NCI-H1105 (cell line): ENCODE results near the gene MLN.
A peak's percentile ranks its signal among the peaks of the same experiment; 100 is the strongest.

Experiments used
- DNase-seq: peaks from one replicate; lab custom pipeline; 2025; lab: John Stamatoyannopoulos, UW

Gene MLN

DNA sequence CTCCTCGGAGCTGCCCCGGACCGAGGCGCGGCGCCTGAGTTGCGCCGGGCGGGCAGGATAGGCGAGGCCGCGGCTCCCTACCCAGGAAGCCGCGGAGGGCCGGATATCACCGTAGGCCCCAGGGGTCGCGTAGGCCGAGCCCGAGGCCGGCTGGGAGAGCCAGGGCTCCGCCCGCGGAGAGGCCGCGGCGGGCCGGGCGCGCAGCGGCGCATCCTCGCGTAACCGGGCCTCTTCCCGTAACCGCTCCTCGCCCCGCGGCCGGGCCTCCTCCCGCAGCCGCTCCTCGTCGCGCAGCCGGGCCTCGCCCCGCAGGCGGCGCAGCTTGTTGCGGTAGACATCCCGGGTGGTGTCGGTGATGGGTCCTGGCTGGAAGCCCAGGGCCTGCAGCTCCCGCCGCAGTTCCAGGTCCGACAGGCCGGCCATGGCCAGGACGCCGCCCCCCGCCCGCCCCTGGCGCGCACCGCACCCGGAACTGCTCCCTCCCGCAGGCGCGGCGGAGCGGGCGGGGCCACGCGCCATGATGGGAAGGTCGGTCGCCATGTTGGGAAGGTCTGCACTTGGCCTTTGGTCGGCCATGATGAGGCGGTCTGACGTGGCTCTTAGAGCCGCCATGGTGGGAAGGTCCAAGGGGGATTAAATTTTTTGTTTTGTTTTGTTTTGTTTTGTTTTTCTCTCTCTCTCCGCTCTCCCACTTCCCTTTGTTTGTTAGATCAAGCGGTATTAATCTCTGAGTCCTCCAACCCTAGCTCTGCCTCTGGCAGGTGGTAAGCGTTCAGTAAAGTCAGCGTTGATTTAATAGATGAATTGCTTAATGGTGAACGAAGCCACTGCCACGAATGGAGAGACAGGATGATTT is 14.9 kb downstream of the MLN start, which contains the start of gene LEMD2:
Gene LEMD2 (minus strand): TSS at position 437 of the 856 bp plus-strand sequence. CDS start 14 bp downstream, at position 423.
- DNase-seq: peak; percentile 93

DNA sequence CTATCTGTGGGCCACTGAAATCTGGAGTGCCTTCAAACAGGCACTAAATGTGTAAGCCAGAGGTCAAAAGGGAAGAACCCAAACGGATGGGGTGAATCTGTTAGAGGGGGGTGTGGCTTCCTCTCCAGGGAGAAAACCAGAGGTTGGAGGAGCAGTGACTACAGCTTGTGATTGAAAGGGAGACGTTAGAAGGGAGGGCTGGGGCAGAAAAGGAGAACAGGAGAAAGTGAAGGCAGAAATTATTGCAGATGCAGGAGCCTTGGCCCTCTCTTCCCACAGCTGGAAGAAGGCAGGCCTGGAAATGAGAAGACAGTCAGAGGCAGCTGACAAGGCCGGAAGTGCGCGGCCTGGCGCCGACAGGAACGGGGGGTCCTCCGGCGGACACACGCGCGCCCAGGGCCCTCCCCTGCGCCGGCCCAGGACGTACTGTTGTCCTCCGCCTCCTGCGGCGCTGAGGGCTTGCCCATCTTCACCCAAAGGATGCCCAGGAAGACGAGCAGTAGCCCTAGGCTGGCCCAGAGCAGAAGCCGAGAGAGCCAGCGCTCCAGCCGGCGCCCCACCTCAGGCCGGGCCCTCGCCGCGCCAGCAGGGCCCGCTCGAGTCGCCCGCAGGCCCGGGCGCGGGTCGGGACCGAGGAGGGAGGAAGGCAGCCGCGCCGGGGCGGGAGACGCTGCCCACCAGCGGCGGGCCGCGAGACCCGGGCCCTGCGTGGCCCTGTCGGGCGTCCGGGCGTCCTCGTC is 15.7 kb downstream of the MLN start:
- DNase-seq: peak; percentile 45

DNA sequence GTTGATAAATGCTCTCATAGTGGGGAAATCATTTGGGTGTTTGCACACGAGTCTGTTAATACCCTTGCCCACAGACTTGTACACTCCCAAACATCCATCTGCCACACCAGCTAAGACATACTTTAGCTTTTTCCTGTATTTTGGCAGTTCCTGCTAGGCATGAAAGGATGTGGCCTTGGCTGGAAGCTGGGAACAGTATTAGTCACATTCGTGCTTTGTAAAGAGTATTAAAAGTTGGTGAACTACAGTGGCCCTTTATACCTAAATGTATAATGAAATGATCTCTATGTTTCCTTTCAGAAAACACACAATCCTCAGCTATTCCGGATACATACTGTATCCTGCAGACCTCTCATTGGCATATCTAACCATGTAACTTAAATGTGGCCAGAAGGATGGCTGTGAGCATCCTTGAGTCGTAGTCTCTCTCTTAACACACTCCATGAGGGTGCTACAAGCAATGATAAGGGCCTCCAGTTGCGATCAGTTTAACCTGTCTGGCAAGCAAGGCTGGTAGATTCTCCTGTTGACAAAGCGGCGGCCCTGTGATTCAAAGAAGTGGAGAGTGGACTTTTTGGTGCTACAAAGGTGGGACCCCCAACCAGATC is 16.4 kb downstream of the MLN start:
- DNase-seq: no peak

DNA sequence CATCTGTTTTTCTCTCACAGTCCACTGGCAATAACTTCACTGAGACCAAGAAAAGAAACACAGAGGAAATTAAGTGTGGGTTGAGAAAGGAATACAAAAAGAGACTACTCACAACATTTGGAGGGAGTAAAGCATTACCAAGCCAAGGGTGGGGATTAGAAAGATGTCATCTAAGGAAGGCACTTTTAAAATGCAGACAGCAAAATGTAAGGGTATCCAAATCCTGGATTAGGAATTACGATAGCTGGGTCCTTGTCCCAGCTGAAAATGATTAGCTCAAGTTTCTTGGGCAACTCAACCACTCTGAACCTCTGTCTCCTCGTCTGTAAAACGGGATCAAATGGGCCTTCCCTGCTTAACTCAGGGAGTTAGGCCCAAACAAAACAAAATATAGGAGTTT is 17.1 kb downstream of the MLN start:
- DNase-seq: no peak

DNA sequence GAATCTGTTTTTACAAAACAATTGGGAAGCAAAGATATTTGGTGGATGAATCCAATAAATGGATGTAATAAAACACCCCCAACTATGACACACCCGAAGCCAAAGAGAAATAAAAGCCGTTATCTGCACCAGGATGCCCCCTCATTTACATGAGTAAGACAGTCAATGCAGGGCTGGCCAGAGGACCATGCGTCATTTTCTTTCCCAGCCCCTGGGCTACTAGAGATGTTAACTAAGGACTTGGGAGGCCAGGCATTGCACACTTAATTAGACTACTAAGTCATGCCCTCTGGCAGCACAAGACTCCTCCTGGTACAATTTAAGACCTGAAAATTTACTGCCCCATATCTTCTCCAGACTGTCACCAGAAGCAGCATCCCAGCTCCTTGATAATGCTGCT is 18.0 kb downstream of the MLN start:
- DNase-seq: no peak

DNA sequence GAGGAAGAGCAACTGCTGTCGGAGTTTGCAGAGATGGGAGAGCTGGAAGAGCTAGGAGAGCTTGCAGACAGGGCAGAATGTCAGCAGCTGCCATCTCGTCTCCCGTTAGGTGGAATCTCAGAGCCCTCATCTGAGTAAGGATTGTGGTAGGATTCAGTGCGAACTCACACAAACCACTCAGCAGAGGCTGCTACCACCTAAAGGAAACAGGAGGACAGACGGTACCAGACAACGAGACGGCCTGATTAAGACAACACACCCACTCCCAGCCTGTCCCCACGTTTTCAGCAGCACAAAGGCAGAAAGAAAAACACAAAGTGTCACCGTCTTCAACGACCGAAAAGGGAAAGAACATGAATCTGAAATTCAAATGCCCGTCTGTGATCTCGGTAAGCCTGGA is 19.0 kb downstream of the MLN start:
- no peak for DNase-seq

DNA sequence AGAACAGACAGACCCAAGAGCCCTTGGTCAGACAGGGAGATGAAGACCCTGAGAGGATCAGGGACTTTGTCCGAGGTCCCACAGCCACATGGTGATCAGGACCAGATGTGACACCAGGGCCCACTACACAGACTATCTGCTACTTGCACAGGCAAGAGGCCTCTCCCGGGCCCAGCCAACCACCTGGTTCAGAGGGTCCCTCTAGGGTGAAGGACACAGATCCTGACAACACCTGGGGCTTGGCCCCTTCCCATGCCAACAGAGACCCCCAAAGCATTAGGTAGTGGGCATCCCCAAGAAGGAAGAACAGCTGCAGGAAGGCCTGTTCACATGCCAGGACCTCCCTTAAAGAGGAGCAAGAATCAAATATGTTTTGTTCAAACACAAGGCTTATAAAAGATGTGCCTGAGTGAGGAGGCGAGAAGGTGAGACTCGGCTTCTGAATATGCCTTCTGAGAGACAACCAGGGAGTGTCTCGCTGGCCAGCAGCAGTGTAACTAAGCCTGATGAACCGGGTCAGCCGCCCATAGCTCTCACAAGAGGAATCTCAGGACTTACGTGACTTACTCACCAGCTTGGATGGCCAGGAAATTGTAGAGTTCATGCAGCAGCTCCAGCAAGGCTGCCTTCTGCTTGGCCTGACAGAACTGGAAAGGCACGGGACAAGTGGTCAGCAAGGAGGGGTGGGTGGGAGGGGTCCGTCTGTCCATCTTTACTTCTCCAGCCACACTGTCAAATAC is 19.9 kb downstream of the MLN start:
- DNase-seq: no peak

DNA sequence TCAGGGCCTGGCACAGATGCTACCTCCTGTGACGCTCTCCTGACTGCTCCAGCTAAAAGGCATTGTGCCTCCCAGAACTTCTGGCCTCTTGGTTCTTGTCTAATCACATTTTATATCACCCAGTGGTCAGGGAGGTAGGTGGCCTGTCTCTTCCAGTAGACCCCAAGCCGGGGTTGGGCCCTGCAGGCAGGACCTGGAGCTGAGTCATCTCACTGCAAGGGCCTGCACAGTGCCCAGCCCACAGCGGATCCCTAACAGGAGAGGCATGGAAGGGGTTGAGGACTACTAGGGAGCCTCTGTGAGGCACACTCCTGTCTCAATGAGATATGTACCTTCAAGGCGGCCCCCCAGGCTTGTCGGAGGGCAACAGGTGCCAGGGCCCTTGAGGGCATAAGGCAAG is 21.2 kb downstream of the MLN start:
- no peak for DNase-seq

DNA sequence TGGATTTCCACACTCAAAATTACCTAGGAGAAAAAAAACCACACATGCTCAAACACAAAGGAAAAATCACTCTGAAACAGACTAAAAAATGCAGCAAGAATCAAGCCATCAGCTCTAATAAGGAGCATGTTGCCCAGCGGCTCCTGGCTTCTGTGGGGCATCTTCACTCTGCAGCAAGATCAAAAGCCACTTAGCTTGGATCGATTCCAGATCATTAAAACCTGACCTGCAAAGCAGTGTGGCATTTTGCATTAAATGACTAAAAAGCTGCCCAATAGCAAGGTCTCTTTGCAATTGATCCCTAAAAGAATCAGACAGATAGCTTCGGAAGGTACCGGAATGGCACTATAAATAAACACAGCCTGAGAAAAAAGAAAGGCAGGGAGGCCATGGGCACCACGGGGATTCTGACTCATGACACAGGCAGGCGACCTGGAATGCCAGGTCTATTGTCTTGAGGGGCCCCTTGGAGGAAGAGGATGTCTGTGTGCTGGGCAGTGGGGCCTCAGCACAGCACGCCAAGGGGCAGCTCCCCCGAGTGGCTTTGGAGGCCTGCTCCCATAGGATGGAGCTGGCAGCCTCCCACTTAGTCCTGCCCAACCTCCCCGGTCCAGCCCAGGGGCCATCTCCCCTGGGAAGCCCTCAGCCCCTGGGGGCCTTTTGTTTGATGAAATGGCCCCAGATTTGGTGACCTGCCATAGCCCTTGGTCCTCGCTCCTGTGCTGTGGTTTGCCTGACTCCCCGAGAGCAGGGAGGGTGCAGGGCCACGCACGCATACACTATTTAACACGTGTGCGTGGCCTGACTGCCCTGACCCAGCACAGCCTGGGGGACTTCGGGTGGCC is 22.4 kb downstream of the MLN start:
- no peak for DNase-seq

DNA sequence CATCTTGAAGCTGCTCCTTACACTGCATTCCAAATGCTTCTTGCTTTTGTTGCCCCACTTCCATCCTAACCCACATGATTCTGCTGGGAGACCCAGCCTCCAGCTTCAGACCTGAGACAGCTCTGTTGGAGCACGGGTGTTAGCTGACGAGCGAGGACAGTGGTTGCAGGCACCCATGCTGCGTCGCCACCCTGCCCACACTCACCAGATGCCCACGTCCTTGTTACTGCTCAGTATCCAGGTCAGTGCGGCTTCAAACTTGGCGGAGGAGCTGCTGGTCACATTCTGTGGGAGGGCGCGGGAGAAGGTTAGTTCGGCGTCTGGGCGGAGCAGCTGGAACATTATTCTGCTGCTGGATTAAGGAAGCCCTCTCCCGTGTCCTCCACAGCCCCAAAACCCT is 23.9 kb downstream of the MLN start:
- no peak for DNase-seq

DNA sequence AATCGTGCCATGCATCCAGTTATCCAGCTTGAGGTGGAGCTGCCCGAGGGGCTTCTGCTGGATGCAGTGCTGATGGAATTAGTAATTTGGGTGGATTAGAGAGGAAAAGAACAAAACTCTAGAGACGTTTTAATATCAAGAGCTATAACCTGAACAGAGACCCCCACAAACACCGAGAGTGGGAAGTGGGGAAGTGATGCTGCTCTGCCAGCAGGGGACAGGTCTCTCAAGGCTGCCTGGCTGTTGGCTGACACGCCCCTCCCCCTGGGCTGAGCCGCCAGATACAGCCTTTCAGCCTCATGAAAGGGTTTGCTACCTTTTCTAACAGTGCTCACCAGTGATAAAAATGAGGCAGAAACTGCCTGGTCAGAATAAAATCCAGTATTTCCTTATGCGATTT is 24.5 kb downstream of the MLN start:
- no peak for DNase-seq

DNA sequence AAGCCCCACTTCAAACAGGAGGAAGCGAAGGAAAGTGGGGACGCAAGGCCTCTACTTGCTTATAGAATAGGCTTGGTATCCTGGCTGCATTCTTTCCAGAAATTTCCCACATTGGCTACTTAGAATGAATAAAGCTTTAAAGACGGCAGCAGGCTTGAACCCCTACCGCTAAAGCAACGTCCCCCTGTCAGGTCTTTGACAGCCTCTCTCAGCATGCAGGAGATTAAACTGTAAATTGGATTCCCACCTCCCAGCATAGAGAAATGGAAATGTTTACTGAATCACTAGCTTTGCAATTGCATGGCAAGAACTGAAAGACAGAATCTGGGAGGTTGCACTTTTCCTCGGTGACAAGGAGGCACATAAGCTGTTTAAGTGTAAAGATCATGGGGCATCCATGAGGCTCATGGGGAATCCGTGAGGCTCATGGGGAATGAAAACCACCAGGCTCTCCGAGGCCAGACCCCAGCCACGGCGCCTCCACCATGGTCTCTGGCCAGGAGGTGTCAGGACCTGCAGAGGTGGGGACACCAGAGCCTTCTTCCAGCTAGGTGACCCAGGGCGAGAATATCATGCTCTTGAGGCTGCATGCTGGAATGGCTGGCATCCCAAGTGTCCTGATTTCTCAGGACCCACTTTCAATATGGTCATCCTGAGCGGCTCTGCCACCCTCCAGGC is 25.2 kb downstream of the MLN start:
- no peak for DNase-seq

DNA sequence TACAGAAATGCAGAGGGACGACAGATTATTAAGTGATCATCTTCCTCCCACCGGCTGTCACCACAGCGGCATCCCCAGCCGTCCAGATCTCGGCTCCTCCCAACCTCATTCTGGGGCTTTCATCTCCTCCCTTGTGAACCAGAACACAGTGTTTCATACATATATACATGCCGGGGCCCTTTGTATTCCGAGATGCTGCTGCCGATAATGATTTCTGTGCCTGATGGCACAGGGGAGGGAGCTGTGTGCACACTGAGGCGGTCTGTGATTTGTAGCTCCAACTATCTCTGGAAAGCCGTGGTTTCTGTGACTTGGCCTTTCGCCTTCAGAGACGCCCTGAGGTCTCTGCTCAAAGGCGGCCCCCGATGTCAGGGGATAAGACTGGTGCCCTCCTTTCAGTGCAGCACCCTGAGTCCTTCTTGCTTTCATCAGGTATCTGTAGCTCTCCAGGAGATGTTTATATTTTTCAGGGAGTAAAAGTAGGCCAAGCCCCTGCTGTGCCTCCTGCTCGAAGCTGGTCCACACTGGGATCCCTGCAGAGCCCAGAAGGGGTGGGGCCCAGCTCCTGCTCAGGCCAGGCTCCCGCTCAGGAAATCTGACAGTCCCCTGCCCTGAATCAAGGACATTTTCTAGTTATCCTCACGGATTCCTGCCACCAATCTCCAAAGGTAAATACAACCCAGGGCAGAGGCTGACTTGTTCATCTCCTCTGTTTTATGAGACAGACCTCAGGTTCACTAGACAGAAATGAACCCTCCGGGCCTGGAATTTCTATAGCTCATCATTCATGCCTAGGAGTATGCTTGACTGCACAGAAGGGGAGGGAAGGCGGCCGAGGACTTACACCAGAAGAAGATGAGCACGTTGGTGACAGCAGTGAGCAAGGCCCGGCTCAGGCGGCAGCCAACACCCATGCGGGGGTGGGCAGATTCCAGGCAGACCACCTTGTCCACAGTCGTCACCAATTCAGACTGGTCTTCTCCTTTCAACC is 26.1 kb downstream of the MLN start:
- DNase-seq: no peak

DNA sequence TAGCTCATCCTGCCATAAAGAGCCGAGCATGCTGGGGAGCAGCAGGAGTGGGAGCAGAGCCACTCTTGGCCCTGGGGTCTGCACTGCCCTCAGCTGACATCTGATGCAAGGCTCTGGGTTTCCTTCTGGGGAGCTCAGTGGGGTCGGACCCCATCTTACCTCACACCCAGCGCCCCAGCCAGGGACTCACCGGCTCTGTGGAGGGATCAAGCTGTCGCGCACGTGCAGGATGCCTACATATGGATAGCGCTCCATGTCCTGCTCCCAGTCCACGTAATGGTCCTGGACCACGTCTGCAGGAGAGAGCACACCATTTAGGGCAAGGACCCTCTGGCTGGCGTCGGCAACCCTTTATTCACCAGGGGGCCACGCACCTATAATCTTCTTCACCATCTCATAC is 27.0 kb downstream of the MLN start:
- DNase-seq: no peak

DNA sequence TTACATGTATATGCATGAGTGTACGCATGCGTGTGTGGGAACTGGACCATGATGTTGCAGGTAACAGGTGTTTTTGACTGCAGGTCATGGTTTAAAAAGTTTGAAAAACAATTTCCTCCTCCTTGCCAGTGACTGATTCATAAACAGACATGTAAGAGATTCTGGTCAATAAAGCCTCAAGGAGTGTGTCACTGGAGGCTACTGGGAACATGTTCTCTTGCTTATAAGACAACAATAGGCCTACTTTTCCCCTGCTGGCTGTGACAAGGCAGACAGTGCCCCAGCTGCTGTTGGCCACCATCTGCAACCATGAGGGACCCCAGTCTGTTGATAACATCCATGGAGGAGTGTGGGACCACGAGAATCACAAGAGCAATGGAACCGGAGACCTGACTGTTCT is 27.6 kb downstream of the MLN start:
- no peak for DNase-seq

DNA sequence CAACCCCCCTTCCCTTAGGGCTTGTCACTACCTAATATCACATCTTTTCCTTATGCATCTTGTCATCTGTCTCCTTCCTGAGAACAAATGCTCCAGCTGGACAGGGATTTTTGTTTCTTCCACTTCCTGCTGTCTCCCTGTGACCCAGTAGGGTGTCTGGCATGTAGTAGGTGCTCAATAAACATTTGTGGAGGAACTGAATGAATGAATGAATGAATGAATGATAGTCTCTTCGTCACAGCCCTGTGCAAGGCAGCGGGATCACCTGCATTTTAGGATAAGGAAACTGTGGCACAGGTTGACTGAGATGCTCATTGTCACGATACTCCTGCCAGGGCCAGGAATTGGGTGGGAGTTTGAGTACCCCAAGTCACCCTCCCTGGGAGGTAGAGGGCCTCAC is 29.0 kb downstream of the MLN start:
- DNase-seq: no peak

DNA sequence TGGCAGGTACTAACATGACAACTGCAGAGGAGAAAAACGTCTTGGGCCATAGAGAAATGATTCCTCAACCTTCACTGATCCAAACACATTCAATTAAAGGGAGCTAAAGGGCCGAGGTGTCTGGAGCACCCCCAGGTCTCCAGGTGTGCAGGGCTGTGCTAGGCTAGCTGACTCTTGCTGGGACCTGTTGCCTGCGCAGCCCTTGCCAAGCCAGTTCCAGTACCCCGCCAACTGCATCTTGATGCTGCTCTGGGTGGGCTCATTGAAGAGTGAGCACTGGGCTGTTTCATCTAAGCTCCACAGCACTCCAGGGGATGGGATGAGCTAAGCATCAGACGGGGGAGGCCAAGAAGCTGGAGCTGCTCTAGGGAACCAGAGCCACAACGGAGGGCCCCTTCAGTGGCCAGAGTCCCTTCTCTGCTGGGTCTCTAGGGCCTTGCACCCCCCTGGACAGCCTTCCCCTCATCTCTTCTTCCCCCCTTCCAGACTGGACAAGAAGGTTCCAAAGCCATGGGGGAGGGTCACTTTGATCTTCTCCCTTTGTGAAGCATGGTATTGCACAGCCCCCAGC is 30.8 kb downstream of the MLN start:
- DNase-seq: no peak

DNA sequence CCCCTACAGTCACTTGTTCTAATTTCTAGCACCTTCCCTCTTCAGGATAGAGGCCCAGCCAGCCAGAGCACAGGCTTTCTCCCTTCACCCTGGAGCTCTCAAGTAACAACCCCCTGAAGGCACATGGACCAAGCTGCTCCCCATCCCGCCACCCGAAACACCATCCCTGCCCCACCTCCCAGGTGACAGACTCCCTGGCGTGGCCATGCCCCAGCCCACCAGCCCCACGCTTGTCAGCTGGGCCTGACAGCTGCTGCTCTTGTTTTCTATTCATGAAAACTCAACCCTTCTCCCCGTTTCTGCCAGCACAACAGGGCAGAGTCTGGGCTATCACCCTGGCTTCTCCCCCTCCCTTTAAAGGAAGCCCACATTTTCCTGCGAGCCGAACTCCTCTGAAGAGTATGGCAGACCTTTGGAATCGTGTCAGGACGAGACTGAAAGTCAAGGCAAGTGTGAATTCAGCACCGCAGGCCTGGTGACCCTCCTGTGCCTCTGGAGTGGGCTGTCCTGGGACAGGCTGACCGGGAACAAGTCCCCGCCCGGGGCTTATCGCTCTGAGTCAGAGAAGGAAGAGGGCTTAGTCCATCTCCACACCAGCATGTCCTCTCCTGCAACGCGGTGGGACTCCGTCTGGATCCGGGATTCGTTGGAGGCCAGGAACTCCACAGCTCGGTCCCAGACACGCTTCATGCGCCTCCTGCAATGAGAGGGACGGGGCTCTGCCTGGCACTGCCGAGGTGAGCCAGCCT is 31.5 kb downstream of the MLN start:
- DNase-seq: no peak
